ENCODE results near the gene MDGA2. TPM values are rescaled to one million over a fixed set of nuclear protein-coding genes. Genes with fewer than 3 reads are reported as not detected.
"Not testable (repeated sequence)": the region's sequence is repeated elsewhere in the genome, so short reads cannot be mapped to it uniquely, and the experiment has no call there.

MDGA2 gene
- total and polyA plus RNA-seq, 12 donors = 0.05 to 0.15 TPM; not detected in 10

DNA sequence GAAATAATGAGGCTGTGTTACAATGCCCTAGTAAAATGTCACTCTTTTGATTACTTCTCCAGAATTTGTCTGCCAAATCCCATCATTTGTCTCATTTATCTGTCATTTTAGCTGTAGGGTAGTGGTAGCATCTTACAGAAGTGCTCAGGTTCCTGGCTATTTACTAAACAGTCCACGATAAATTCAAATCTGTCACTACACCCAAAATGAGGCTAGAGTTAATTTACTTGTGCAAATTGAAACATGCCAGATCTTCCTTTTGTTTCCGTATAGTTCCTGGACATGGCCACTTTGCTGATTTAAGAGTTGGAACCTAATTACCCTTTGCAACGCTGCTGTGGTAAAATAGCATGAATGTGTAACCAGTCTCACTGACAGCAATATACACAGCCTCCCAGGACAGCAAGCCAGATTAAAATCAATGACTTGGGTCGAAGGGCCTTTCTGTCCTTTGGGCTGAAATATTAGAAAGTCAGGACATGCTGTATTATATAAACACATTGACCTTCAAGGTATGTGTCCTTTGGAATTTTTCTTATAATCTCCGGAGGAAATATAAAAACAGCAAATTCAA is 485.4 kb downstream of the MDGA2 start:
- no peaks in the 10 kb centered on the region for H3K4me1 ChIP-seq
- WGBS, 2 donors = 79 to 80% methylated on average over 5 of the region's 5 CpGs
- ATAC-seq = no peak
- no peaks in the 10 kb centered on the region for H3K9me3 ChIP-seq
- no peak for DNase-seq
- no peaks in the 10 kb centered on the region for H3K36me3 ChIP-seq
- no peak overlapping the region for H3K27ac ChIP-seq
- H3K27me3 ChIP-seq = no peaks in the 10 kb centered on the region
- H3K4me3 ChIP-seq = no peak overlapping the region
- TF ChIP-seq, protein P1, sequence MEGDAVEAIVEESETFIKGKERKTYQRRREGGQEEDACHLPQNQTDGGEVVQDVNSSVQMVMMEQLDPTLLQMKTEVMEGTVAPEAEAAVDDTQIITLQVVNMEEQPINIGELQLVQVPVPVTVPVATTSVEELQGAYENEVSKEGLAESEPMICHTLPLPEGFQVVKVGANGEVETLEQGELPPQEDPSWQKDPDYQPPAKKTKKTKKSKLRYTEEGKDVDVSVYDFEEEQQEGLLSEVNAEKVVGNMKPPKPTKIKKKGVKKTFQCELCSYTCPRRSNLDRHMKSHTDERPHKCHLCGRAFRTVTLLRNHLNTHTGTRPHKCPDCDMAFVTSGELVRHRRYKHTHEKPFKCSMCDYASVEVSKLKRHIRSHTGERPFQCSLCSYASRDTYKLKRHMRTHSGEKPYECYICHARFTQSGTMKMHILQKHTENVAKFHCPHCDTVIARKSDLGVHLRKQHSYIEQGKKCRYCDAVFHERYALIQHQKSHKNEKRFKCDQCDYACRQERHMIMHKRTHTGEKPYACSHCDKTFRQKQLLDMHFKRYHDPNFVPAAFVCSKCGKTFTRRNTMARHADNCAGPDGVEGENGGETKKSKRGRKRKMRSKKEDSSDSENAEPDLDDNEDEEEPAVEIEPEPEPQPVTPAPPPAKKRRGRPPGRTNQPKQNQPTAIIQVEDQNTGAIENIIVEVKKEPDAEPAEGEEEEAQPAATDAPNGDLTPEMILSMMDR (IDR thresholded peaks at IDR 0.05) = no peak
- intact Hi-C loops (cut with DNase I) = no loop called here

DNA sequence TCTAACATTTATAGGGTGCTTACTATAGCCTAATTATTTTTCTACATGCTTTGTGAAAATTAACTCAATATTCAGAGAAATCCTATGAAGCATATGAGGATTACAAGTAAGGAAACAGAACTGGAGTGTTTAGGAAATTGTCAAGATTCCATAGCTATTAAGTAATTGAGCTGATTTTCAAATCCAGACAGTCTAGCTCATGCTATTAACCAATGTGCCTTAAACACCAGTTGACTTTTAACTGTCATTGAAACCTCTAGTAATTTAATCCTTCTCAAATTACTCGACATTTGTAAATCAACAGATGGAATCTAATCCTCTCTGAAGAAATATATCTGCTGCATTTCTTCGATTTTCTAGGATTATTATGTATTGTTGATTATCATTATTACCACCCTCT is 488.9 kb downstream of the MDGA2 start:
- TF ChIP-seq, protein P1 (IDR thresholded peaks at IDR 0.05) = no peak
- Histone ChIP-seq H3K36me3 (no peaks in the 10 kb centered on the region), H3K4me3 (no peak overlapping the region), H3K27me3 (no peaks in the 10 kb centered on the region), H3K9me3 (no peaks in the 10 kb centered on the region), H3K4me1 (no peaks in the 10 kb centered on the region), H3K27ac (no peak overlapping the region)
- intact Hi-C loops (cut with DNase I) = no loop called here
- DNase-seq = no peak
- WGBS, 2 donors = 49 to 58% methylated on average over 2 of the region's 2 CpGs
- ATAC-seq = no peak

DNA sequence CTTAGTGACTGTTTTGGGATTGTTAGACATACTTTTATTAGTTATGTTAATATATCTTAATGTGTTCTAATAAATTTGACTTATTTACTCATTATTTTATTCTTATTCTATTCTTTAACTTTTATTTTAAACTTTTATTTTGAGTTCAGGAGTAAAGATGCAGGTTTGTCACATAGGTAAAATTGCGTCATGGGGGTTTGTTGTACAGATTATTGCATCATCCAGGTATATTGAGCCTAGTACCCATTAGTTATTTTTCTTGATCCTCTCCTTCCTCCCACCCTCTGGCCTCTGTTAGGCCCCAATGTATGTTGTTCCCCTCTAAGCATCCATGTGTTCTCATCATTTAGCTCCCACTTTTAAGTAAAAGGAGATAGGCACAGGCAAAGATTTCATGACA is 495.5 kb downstream of the MDGA2 start:
- DNase-seq (no peak), ATAC-seq (no peak)
- H3K27ac ChIP-seq = no peak overlapping the region
- no peaks in the 10 kb centered on the region for H3K27me3 ChIP-seq
- no peak overlapping the region for H3K4me3 ChIP-seq
- H3K36me3 ChIP-seq = no peaks in the 10 kb centered on the region
- H3K9me3 ChIP-seq = peaks cover 0 to 5% (median 0%) of the 10 kb centered on the region in 11 donors
- 87 to 100% methylated on average over 1 of the region's 1 CpG for WGBS, 2 donors
- intact Hi-C loops (cut with DNase I) = no loop called here
- H3K4me1 ChIP-seq = no peaks in the 10 kb centered on the region
- TF ChIP-seq, protein P1 (IDR thresholded peaks at IDR 0.05) = no peak

DNA sequence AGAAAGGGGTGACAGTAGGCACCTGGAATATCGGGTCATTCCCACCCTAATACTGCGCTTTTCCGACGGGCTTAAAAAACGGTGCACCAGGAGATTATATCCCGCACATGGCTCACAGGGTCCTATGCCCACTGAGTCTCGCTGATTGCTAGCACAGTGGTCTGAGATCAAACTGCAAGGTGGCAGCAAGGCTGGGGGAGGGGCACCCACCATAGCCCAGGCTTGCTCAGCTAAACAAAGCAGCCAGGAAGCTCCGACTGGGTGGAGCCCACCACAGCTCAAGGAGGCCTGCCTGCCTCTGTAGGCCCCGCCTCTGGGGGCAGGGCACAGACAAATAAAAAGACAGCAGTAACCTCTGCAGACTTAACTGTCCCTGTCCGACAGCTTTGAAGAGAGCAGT is 503.5 kb downstream of the MDGA2 start:
- H3K9me3 ChIP-seq = peaks cover 0 to 18% (median 0%) of the 10 kb centered on the region in 11 donors
- DNase-seq; H3K4me1 ChIP-seq; intact Hi-C loops (cut with DNase I); H3K36me3 ChIP-seq; H3K27me3 ChIP-seq; H3K4me3 ChIP-seq; H3K27ac ChIP-seq; ATAC-seq: not testable (repeated sequence)
- WGBS, 2 donors = 93 to 95% methylated on average over 10 of the region's 10 CpGs

DNA sequence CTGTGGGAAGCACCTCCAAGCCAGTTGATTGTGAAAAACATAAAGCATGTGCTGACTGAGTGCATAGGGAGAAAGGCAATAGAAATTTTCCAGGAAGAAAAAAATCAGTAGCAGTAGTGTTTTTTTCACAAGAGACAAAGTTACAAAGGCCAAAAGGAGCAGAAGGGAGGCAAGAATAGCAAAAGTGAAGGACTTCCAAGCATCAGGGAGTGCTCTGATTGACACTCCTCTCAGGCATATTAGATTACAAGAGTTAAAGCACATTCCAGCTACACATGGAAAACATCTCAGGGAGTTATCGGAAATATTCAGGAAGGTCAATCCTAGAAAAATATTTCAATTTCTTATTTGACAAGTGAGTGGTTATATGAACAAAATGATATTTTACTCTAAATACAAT is 508.0 kb downstream of the MDGA2 start:
- DNase-seq = no peak
- H3K27me3 ChIP-seq = no peaks in the 10 kb centered on the region
- WGBS, 2 donors = 56 to 68% methylated on average over 1 of the region's 1 CpG
- TF ChIP-seq, protein P1 (IDR thresholded peaks at IDR 0.05) = no peak
- H3K36me3 ChIP-seq = no peaks in the 10 kb centered on the region
- H3K4me1 ChIP-seq = no peaks in the 10 kb centered on the region
- no peak for ATAC-seq
- H3K4me3 ChIP-seq = no peak overlapping the region
- peaks cover 0 to 17% (median 0%) of the 10 kb centered on the region in 11 donors for H3K9me3 ChIP-seq
- no peak overlapping the region for H3K27ac ChIP-seq
- intact Hi-C loops (cut with DNase I) = no loop called here
